Left renal cortex interstitium (tissue), 4 donors: Measurements from ENCODE around the gene KLB. TPM values are rescaled to one million over a fixed set of nuclear protein-coding genes. Genes with fewer than 3 reads are reported as not detected.

Source experiments
- DNase-seq, 4 donors: peaks; one replicate each; pipeline ENCODE4 v3.0.0-alpha.2; 2013; ENCODE audit warnings: low read depth in 4 of 4, low spot score in 2 of 4, missing footprints in 1 of 4
- polyA plus RNA-seq, 4 donors: library from polyadenylated mRNA; unstranded; fragments of 120-200 nt; gene quantifications; one replicate each; pipeline ENCODE4 v1.2.1, GENCODE V29; 2013; ENCODE audit not compliant: insufficient read length in 4 of 4

Gene KLB
- polyA plus RNA-seq, 4 donors, result 0.11 to 0.40 (median 0.19) TPM

GRCh38 chr4:39458505-39459300 lies 52.0 kb downstream of the KLB start, which contains the start of the genes LIAS and RPL9:
Gene LIAS, plus strand, starts transcription at chr4:39459056. Its CDS starts 62 bp downstream, at chr4:39459118.
Gene RPL9, minus strand, starts transcription at chr4:39458922. Its CDS starts 483 bp downstream, at chr4:39458439.
- DNase-seq, result peak; percentile 94 to 99 (median 96)

DNA sequence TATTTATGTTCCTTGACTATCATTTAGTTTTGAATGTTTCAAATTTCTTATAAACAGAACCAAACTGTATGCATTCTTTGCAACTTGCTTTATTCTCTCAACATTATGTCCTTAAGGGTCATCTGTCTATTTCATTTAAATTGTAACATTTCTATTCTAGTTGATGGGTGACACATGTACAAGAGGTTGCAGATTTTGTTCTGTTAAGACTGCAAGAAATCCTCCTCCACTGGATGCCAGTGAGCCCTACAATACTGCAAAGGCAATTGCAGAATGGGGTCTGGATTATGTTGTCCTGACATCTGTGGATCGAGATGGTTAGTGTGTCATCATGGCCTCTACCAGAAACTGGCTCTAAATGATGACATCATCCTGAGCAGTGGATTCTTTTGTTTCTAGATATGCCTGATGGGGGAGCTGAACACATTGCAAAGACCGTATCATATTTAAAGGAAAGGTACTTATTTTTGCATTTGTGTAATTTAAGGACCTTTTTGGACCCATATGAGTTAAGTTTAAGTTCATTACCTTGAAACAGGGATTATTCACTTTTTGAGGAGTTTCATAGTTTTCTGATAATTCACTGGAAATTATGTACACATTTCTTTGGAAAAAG lies 58.3 kb downstream of the KLB start:
- DNase-seq, result no peak

- no peak for DNase-seq
Observed at GRCh38 chr4:39466747-39467146, 60.0 kb downstream of the KLB start.

- DNase-seq, result no peak
Observed at GRCh38 chr4:39467464-39467863, 60.7 kb downstream of the KLB start.

GRCh38 chr4:39469429-39470077 lies 62.8 kb downstream of the KLB start:
- DNase-seq, result peak in 3 of 4 donors; percentile 50 to 73 (median 65)

DNA sequence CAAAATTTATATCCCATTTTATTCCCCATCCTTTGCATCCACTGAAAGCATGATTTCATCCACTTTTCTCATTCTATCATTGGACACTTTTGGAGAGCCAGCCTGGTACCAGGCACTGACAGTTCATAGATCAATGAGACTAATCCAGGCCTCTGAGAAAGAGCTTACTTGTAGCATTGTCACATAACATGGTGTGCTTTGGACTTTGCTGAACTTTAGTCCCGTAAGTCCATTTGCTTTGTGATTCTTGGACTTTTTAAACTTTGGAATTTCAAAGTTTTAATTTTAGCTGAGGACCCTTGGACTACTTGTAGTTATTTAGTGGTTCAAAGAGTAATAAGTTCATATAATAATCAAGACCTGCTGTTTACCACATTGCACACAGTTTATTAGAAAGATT lies 63.7 kb downstream of the KLB start:
- no peak for DNase-seq

GRCh38 chr4:39472396-39472795 lies 65.7 kb downstream of the KLB start:
- DNase-seq, result no peak

DNA sequence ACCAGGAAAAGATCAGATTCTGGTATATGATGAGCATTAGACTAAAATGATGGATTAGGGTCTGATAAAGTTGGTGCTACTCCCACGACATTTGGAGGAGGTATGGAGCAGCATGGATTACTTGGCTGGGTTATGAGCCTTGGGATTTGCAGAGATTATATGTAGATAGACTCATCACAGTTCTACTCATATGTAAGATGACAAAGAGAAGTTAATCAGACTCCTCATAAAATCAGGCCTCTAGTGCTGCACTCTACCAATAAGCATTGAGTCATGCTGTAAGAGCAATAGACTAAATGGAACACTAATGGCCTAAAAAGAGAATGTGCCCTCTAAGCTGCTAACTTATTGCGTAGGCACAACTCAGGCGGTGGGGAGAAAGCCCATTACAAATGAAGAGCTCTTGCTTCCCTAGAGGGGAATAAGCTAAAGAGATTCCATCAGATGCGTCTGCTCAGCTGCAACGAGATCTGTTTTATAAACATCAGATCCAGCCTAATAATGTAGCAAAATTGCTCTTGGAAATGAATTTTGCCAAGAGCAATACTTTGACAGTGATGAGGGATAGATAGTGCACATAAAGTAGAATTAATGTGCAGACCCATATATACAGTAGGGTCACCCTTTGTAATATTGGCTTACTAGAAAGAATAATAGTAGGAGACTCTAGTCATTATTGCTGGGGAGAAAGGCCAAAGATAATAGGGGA lies 69.6 kb downstream of the KLB start:
- no peak for DNase-seq

- no peak for DNase-seq
Observed at GRCh38 chr4:39480251-39480650, 73.5 kb downstream of the KLB start.

GRCh38 chr4:39480902-39481695 lies 74.4 kb downstream of the KLB start:
- DNase-seq, result no peak

DNA sequence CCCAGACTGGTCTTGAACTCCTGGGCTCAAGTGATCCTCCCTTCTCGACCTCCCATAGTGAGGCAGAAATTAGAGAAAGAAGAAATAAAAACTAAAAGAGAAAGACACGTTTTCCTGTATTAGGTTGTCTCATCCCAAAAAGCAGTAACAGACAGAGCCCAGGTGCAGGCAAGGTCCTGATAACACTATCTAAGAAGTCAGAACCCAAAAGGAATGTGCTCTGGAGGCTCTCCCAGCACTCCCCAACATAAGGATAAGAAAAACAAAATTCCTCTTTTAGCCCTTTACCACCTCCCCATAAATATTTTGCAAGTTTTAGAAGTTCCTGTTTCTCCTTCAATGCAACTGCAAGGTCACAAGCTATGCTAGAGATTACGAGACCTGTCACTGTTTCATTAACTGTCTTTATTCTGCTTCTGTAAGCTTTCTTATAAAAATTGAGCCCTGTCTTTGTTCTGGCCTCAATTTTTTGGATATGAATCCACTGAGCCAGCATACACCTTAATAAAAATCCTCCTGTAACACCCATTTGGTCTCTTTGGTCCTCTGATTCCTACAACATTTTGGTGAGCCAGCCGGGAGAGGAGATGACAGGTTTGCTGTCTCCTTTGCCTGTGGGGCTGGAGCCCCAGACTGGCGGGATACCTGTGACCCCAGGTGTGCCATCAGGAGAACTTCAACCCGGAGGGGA lies 78.0 kb downstream of the KLB start:
- DNase-seq, result no peak

GRCh38 chr4:39486221-39486804 lies 79.6 kb downstream of the KLB start:
- no peak for DNase-seq

DNA sequence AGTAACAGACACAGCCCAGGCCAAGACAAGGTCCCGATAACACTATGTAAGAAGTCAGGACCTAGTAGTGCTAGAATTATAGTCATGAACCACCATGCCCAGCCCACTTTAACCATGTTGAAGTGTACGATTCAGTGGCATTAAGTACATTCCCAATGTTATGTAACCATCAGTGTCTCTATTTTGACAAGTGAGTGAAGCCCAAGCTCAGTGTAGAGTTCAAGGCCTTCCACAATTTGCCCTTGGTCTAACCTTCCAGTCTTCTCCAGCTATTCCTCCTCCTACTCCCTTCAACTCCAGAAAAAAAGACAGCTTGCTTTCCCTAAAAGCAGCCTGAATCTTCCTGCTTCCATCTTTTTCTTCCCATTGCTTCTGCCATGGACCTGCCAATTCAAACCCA lies 83.6 kb downstream of the KLB start:
- DNase-seq, result no peak

DNA sequence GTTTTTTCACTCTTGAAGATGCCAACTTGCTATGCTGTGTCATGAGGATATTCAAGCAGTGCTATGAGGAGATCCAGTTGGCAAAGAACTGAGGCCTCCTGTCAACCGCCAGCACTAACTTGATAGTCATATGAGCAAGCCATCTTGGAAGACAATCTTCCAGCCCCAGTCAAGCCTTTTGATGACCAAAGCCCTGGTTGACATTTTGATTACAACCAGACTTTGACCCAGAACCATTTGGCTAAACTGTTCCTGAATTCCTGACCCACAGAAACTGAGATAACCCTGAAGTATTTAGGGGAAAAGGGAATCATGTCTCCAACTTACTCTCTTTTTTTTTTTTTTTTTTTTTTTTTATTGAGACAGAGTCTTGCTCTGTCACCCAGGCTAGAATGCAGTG lies 87.6 kb downstream of the KLB start:
- no peak for DNase-seq

DNA sequence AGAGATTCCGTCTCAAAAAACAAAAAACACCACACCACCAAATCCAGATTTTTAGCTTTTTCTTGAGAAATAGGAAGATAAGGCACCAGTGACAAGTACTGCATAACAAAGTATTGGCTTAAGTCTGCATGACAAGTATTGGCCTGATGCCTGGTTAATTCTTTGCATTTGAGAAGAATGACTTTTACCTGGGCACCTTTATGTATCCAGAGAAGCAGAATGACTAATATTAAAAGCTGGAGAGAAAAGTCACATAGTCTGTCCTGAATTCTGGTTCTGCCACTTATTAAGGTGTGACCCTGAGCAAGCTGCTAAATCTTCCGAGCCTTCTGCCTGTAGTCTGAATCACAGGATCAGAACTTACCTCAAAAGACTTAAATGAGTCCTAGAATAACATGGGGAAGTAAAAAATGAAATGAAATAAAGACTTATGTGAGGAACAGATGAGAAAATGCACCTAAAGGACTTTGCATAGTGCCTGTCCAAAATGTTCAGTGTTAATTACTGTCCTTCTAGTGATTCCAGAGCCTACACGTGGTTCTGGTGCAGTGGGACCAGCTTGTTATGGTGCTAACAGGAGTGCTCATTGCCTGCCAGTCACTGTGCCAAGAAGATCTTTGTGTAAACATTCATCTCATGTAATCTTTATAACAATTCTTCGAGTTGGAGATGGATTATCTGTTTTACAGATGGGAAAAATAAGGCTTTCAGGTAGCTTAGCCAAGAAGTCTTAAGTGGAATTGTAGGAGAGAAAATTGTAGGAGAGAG lies 88.9 kb downstream of the KLB start:
- no peak for DNase-seq

DNA sequence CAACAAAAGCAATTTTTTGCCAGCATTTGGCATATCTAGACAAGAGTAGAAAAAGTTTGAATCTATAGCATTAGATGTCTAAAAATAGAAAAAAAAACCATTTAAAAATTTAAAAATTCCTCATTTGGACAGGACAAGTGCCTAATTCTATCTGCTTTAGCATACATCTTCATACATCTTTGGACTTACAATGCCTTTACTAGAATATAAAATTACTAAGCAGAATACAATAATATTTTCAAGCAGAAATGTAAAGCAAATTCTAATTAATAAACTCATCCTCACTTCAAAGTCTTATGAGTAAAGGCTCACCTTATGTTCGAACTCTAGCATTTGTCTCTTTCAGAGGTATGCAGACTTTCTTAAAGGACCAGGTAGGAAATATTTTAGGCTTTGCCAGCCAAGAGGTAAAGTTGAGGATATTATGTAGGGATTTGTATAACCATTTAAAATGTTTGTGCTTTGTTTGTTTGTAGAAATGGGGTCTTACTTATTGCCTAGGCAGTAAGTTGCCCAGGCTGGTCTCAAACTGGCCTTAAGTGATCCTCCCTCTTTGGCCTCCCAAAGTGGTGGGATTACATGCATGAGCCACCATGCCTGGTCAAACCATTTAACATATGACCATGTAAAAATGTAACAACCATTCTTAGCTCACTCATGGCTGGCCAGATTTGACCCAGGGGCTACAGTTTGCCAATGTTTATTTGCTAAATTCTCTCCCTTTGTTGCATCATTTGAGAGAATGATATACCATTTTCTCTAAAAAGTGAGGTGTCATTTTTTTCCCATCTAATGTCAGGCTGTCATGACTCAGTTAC lies 91.4 kb downstream of the KLB start:
- no peak for DNase-seq

GRCh38 chr4:39498727-39499020 lies 91.9 kb downstream of the KLB start:
- no peak for DNase-seq
